Osteoblast (primary cell): ENCODE data around the gene TENM4. TPM values are rescaled to one million over a fixed set of nuclear protein-coding genes. Genes with fewer than 3 reads are reported as not detected.

Experiments used
- DNase-seq: peaks from one replicate; pipeline ENCODE4 v3.0.0; 2011; ENCODE audit warnings: low spot score, mixed read lengths; ENCODE audit not compliant: insufficient read length; ENCODE audit errors: missing footprints
- H2AFZ ChIP-seq: 2 replicates; pipeline ENCODE4 v1.6.0; 2011; ENCODE audit warnings: mild to moderate bottlenecking, low read length
- H3K27ac ChIP-seq: 2 replicates; pipeline ENCODE4 v1.5.1; 2011; ENCODE audit warnings: mild to moderate bottlenecking, low read depth, low read length, moderate library complexity
- H3K27me3 ChIP-seq: 2 replicates; pipeline ENCODE4 v1.6.0; 2012; ENCODE audit warnings: mild to moderate bottlenecking, control low read depth, inconsistent platforms, low read length, moderate library complexity; ENCODE audit not compliant: insufficient read depth
- H3K36me3 ChIP-seq: 2 replicates; pipeline ENCODE4 v1.5.1; 2011; ENCODE audit warnings: mild to moderate bottlenecking, low read length, control low read depth, moderate library complexity; ENCODE audit not compliant: insufficient read depth
- H3K4me1 ChIP-seq: 2 replicates; pipeline ENCODE4 v1.5.1; 2011; ENCODE audit warnings: mild to moderate bottlenecking, low read length, control low read depth, moderate library complexity; ENCODE audit not compliant: insufficient read depth
- H3K4me2 ChIP-seq: 2 replicates; pipeline ENCODE4 v1.6.0; 2011; ENCODE audit warnings: mild to moderate bottlenecking, low read length; ENCODE audit not compliant: insufficient read depth
- H3K4me3 ChIP-seq: fragments of 200-600 bp; sonication (generic); 3 replicates; pipeline ENCODE4 v1.5.1; 2012; ENCODE audit warnings: mild to moderate bottlenecking, low read length, inconsistent platforms; ENCODE audit not compliant: insufficient read depth
- H3K79me2 ChIP-seq: 2 replicates; pipeline ENCODE4 v1.6.0; 2012; ENCODE audit warnings: mild to moderate bottlenecking, low read length, control low read depth, inconsistent platforms; ENCODE audit not compliant: insufficient read depth
- H3K9me3 ChIP-seq: 2 replicates; pipeline ENCODE4 v1.5.1; 2011; ENCODE audit warnings: low read depth, low read length, control low read depth
- H4K20me1 ChIP-seq: 2 replicates; pipeline ENCODE4 v1.6.0; 2012; ENCODE audit warnings: mild to moderate bottlenecking, low read length, control low read depth; ENCODE audit not compliant: insufficient read depth
- total RNA-seq: library from RNA; depleted of rRNA; stranded (reverse); fragments of >200 nt; gene quantifications from 2 replicates; pipeline ENCODE4 v1.2.3, GENCODE V29; 2012
- TF ChIP-seq, protein P1 (sequence below): IDR thresholded peaks from 2 replicates; pipeline ENCODE4 v1.5.1; 2011; ENCODE audit warnings: mild to moderate bottlenecking, low read depth, low read length, moderate library complexity; ENCODE audit errors: extremely low read depth

The TENM4 gene
- total RNA-seq, 1 donor, result 63.3 TPM

DNA sequence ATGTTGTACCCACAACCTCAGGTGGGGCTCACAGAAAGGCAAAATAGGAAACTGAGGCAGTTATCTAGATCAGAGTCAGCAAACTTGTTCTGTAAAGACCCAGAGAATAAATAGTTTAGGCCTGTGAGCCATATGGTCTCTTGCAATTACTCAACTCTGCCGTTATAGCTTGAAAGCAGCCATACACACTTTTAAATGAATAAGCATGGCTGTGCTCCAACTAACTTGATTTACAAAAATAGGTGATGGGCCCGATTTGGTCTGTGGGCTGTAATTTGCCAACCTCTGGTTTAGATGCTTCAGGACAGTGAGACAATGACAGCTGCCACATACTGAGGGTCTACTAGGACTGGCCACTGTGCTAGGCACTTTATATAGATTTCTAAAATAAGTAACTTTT lies 667.3 kb downstream of the TENM4 start:
- H3K36me3 ChIP-seq, result no peaks in the 10 kb centered on the region
- no peak for DNase-seq
- no peaks in the 10 kb centered on the region for H3K27me3 ChIP-seq
- no peaks in the 10 kb centered on the region for H3K79me2 ChIP-seq
- no peak overlapping the region for H3K27ac ChIP-seq
- H3K4me1 ChIP-seq, result no peaks in the 10 kb centered on the region
- H2AFZ ChIP-seq, result no peak overlapping the region
- no peak overlapping the region for H3K4me3 ChIP-seq
- TF ChIP-seq, protein P1, sequence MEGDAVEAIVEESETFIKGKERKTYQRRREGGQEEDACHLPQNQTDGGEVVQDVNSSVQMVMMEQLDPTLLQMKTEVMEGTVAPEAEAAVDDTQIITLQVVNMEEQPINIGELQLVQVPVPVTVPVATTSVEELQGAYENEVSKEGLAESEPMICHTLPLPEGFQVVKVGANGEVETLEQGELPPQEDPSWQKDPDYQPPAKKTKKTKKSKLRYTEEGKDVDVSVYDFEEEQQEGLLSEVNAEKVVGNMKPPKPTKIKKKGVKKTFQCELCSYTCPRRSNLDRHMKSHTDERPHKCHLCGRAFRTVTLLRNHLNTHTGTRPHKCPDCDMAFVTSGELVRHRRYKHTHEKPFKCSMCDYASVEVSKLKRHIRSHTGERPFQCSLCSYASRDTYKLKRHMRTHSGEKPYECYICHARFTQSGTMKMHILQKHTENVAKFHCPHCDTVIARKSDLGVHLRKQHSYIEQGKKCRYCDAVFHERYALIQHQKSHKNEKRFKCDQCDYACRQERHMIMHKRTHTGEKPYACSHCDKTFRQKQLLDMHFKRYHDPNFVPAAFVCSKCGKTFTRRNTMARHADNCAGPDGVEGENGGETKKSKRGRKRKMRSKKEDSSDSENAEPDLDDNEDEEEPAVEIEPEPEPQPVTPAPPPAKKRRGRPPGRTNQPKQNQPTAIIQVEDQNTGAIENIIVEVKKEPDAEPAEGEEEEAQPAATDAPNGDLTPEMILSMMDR, result no peak
- no peaks in the 10 kb centered on the region for H3K9me3 ChIP-seq
- H4K20me1 ChIP-seq, result no peaks in the 10 kb centered on the region
- H3K4me2 ChIP-seq, result no peak overlapping the region

DNA sequence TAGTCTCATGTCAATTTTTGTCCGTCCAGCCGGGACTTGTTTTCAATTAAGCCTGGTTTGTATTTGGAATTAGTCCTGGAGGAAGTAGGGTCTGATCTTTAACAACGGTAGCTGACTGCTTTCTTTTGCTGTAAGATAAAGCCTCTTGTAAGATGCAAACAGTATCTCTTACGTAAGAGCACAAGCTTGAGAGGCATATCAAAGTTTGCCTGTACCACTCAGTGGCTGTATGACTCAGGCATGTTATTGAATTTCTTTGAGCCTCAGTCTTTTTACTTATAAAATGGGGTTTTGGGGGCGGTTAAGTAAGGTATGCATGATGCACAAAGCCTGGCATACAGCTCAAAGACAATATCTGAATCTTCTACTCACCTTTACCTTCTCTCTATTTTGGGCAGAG lies 667.8 kb downstream of the TENM4 start:
- TF ChIP-seq, protein P1, result no peak
- no peaks in the 10 kb centered on the region for H3K4me1 ChIP-seq
- H3K4me2 ChIP-seq, result no peak overlapping the region
- no peaks in the 10 kb centered on the region for H3K79me2 ChIP-seq
- no peak overlapping the region for H2AFZ ChIP-seq
- H3K27ac ChIP-seq, result no peak overlapping the region
- no peak overlapping the region for H3K4me3 ChIP-seq
- H4K20me1 ChIP-seq, result no peaks in the 10 kb centered on the region
- no peak for DNase-seq
- no peaks in the 10 kb centered on the region for H3K27me3 ChIP-seq
- H3K36me3 ChIP-seq, result no peaks in the 10 kb centered on the region
- no peaks in the 10 kb centered on the region for H3K9me3 ChIP-seq

DNA sequence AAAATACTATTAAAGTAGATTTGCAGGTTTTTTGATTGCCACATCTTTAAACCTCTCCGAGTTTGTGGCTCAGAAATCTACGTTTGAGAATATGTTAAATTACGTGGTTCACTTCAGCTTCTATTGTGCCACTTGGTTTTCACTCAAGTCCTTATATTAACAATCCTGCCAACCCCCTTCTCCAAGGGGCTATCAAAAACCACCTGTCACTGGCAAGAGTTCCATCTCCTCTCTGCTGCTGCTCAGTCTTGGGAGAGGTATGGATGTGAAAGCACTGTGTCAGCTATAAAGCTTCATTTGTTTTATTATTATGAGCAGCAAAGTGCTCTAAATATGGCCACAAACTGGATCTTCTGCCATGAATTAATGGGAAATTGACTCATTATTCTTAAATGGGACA lies 668.6 kb downstream of the TENM4 start:
- H3K27me3 ChIP-seq, result no peaks in the 10 kb centered on the region
- no peak overlapping the region for H3K27ac ChIP-seq

DNA sequence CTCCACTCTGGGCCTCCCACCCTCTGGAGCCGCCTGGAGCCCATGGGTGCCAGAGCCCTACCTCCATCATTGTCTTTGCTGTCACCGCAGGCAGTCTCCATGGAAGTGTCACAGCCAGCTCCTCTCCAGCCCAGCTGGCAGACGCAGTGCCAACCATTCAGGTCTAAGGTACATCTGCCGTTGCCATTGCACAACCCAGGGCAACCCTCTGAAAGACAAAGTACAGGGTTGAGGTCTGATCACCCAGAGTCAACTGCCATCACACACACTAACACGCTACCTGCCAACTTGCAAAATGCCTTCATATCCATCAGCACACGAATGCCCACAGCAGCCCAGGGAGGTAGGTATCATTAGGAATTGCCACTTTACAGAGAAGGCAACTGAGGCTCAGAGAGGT lies 669.9 kb downstream of the TENM4 start:
- Histone ChIP-seq H3K4me2 (no peak overlapping the region), H3K36me3 (no peaks in the 10 kb centered on the region), H3K27me3 (no peaks in the 10 kb centered on the region), H4K20me1 (no peaks in the 10 kb centered on the region), H3K79me2 (no peaks in the 10 kb centered on the region), H3K4me1 (no peaks in the 10 kb centered on the region), H3K9me3 (no peaks in the 10 kb centered on the region), H3K4me3 (no peak overlapping the region), H3K27ac (no peak overlapping the region), H2AFZ (no peak overlapping the region)
- TF ChIP-seq, protein P1, result no peak
- no peak for DNase-seq

More for the DNA sequence above, 668.6 kb downstream of the TENM4 start:
- Histone ChIP-seq H4K20me1 (no peaks in the 10 kb centered on the region), H3K4me3 (no peak overlapping the region), H3K4me1 (no peaks in the 10 kb centered on the region), H3K36me3 (no peaks in the 10 kb centered on the region), H2AFZ (no peak overlapping the region), H3K4me2 (no peak overlapping the region), H3K79me2 (no peaks in the 10 kb centered on the region), H3K9me3 (no peaks in the 10 kb centered on the region)
- no peak for DNase-seq
- TF ChIP-seq, protein P1, result no peak
